ENCODE data around the gene NTMT2.

- no peak for TF ChIP-seq TAF1 (IDR thresholded peaks at IDR 0.05; ENCODE audit: low read depth)
- TF ChIP-seq ZBTB7A (IDR thresholded peaks at IDR 0.05; ENCODE audit: low read depth) = no peak
- TF ChIP-seq CEBPB (IDR thresholded peaks at IDR 0.05) = no peak
- TF ChIP-seq, protein P1, sequence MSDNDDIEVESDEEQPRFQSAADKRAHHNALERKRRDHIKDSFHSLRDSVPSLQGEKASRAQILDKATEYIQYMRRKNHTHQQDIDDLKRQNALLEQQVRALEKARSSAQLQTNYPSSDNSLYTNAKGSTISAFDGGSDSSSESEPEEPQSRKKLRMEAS (IDR thresholded peaks at IDR 0.05) = no peak
- TF ChIP-seq YY1 (IDR thresholded peaks at IDR 0.05; ENCODE audit: low read depth) = no peak
- TF ChIP-seq EGR1 (IDR thresholded peaks at IDR 0.05) = no peak
- TF ChIP-seq EP300 (IDR thresholded peaks at IDR 0.05; ENCODE audit: borderline replicate concordance) = no peak
- no peak for TF ChIP-seq USF1 (IDR thresholded peaks at IDR 0.05)
- TF ChIP-seq REST (IDR thresholded peaks at IDR 0.05; ENCODE audit: low read depth) = no peak
- no peak for TF ChIP-seq TEAD4 (IDR thresholded peaks at IDR 0.05)
- no peak for TF ChIP-seq RAD21 (IDR thresholded peaks at IDR 0.05; ENCODE audit: low read depth)
- TF ChIP-seq NFIC (IDR thresholded peaks at IDR 0.05) = no peak
- no peak for TF ChIP-seq FOXM1 (IDR thresholded peaks at IDR 0.05; ENCODE audit: borderline replicate concordance, low read depth)
- no peak for TF ChIP-seq CREB1 (IDR thresholded peaks at IDR 0.05; ENCODE audit: low read depth)
Measured at GRCh38 chr1:170203693-170204092, 57.9 kb downstream of the NTMT2 start.
